Measurements from ENCODE around the gene CACNA1I.

CACNA1I gene

DNA sequence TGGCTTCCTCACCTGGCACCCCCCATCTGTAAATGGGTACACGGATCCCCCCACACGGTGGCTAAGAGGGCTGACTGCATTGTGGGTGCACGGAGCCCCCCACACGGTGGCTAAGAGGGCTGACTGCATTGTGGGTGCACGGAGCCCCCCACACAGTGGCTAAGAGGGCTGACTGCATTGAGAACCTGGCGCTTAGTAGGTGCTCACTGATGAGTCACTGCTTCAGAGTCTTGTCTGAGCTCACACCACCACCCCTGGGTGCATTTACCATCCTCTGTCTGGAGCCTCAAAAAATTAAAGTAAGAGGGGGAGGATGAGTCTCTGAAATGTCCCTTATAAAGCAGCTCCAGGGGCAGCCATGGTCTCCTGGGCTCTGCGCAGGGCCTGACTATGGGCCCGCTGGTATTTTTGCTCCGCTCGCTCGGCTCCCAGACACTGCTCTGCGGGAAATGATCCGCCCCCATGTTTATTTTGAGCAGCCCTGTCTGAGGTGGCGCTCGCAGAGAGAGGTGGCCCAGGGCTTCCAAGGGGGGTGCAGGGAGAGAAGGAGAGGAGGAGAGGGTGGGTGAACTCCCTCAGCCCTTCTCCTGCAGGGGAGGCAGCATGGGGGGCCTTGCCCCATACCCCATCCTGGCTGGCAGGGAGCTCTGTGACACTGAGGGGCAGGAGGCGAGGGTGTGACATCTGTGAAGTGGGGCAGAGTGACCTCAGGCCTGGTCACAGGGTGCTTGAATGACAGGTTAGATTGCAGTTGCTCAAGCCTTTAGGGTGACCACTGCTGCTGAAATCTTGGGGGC is 82.6 kb downstream of the CACNA1I start:
- 0 out of 2 replicates have a peak, but pooled peaks have one; percentile 55 for TF ChIP-seq TCF12 (IDR thresholded peaks at IDR 0.05; ENCODE audit: low read depth)
- TF ChIP-seq NFIC (IDR thresholded peaks at IDR 0.05): 0 out of 2 replicates have a peak, but pooled peaks have one; percentile 11
- peak; percentile 59; the same call in 1 of the 2 replicates for TF ChIP-seq EP300 (IDR thresholded peaks at IDR 0.05; ENCODE audit: borderline replicate concordance)
- TF ChIP-seq YY1 (IDR thresholded peaks at IDR 0.05; ENCODE audit: low read depth): no peak

- no peak for TF ChIP-seq FOXM1 (IDR thresholded peaks at IDR 0.05; ENCODE audit: borderline replicate concordance, low read depth)
- TF ChIP-seq MAX (IDR thresholded peaks at IDR 0.05): no peak
- TF ChIP-seq ZBTB7A (IDR thresholded peaks at IDR 0.05; ENCODE audit: low read depth): no peak
- TF ChIP-seq REST (IDR thresholded peaks at IDR 0.05; ENCODE audit: low read depth): no peak
- no peak for TF ChIP-seq TCF12 (IDR thresholded peaks at IDR 0.05; ENCODE audit: low read depth)
- no peak for TF ChIP-seq CREB1 (IDR thresholded peaks at IDR 0.05; ENCODE audit: low read depth)
- TF ChIP-seq EP300 (IDR thresholded peaks at IDR 0.05; ENCODE audit: borderline replicate concordance): no peak
- no peak for TF ChIP-seq NFIC (IDR thresholded peaks at IDR 0.05)
- TF ChIP-seq USF1 (IDR thresholded peaks at IDR 0.05): no peak
These were observed 83.2 kb downstream of the CACNA1I start for GRCh38 chr22:39653787-39654077.

GRCh38 chr22:39654131-39654926 is 83.8 kb downstream of the CACNA1I start:
- TF ChIP-seq FOXM1 (IDR thresholded peaks at IDR 0.05; ENCODE audit: borderline replicate concordance, low read depth) (no peak), TEAD4 (IDR thresholded peaks at IDR 0.05) (no peak), NFIC (IDR thresholded peaks at IDR 0.05) (no peak), EP300 (IDR thresholded peaks at IDR 0.05; ENCODE audit: borderline replicate concordance) (no peak), CREB1 (IDR thresholded peaks at IDR 0.05; ENCODE audit: low read depth) (no peak), CEBPB (IDR thresholded peaks at IDR 0.05) (no peak), TAF1 (IDR thresholded peaks at IDR 0.05; ENCODE audit: low read depth) (no peak), MAX (IDR thresholded peaks at IDR 0.05) (no peak), REST (IDR thresholded peaks at IDR 0.05; ENCODE audit: low read depth) (no peak), USF1 (IDR thresholded peaks at IDR 0.05) (no peak), TCF12 (IDR thresholded peaks at IDR 0.05; ENCODE audit: low read depth) (no peak), ZBTB7A (IDR thresholded peaks at IDR 0.05; ENCODE audit: low read depth) (no peak), RAD21 (IDR thresholded peaks at IDR 0.05; ENCODE audit: low read depth) (no peak), EGR1 (IDR thresholded peaks at IDR 0.05) (no peak), YY1 (IDR thresholded peaks at IDR 0.05; ENCODE audit: low read depth) (no peak)

DNA sequence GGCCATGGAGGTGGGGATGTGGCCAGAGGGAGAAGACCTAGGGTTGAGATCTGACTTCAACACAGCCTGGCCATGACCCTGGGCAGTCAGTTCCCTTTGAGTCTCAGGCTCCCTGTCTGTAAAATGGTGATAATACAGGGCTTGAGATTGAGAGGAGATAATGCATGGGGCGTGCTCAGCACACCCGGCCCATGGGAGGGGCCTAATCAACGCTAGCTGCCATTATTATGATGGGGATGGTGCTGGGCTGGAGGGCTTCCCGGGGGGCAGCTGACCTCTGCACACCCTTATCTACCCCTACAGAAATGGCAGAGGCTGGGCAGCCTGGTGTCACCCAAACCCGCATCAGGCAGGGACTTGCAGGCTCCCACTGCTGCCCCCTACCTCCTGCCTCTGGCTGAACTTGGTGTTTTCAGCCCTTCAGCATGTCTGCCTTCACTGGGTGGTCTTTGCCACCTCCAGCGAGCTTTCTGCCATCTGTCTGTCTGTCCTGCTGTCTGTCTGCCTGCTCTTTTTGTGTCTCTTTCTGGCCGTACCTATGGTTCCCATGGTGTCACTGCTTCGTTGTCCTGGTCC is 84.5 kb downstream of the CACNA1I start:
- TF ChIP-seq ZBTB7A (IDR thresholded peaks at IDR 0.05; ENCODE audit: low read depth) (no peak), USF1 (IDR thresholded peaks at IDR 0.05) (no peak), MAX (IDR thresholded peaks at IDR 0.05) (no peak), RAD21 (IDR thresholded peaks at IDR 0.05; ENCODE audit: low read depth) (no peak), EP300 (IDR thresholded peaks at IDR 0.05; ENCODE audit: borderline replicate concordance) (no peak), NFIC (IDR thresholded peaks at IDR 0.05) (no peak), TAF1 (IDR thresholded peaks at IDR 0.05; ENCODE audit: low read depth) (no peak), TEAD4 (IDR thresholded peaks at IDR 0.05) (no peak), TCF12 (IDR thresholded peaks at IDR 0.05; ENCODE audit: low read depth) (no peak), EGR1 (IDR thresholded peaks at IDR 0.05) (no peak), CEBPB (IDR thresholded peaks at IDR 0.05) (no peak), CREB1 (IDR thresholded peaks at IDR 0.05; ENCODE audit: low read depth) (no peak), YY1 (IDR thresholded peaks at IDR 0.05; ENCODE audit: low read depth) (no peak)

Data from Ishikawa (cell line).